Left colon (tissue), 2 donors: Measurements from ENCODE around the gene RAB13. TPM values are rescaled to one million over a fixed set of nuclear protein-coding genes. Genes with fewer than 3 reads are reported as not detected.
"Not testable (repeated sequence)": the region's sequence is repeated elsewhere in the genome, so short reads cannot be mapped to it uniquely, and the experiment has no call there.

Experiments used
- ATAC-seq: fragments of 200-7000 bp; cut with Tn5 transposase; one replicate; pipeline ENCODE4 v1.9.1; 2020; ENCODE audit warnings: mild to moderate bottlenecking, moderate library complexity
- DNase-seq, 2 donors: peaks; one replicate each; pipeline ENCODE4 v3.0.0-alpha.2; 2020
- intact Hi-C, 2 donors: fragments of 100-400 bp; cut with DNase I in 1 of 2; cut with micrococcal nuclease in 1 of 2; formaldehyde crosslinking; loops; one replicate each; pipeline versions ENCODE4 v1.11.2 to v1.14.0; 2022; cut with DNase I, micrococcal nuclease
- total RNA-seq, 2 donors: library from RNA; stranded (reverse); fragmentation: NEBNext Ultra II Directional; extraction: Animal tissue kit (Norgen Biotek cat#: 25700); gene quantifications; one replicate each; pipeline ENCODE4 v1.2.1, GENCODE V29; 2021
- donor health status: DM: no; HTN: no; CAD: no.
- donor health status: DM: yes; HTN: yes; CAD: no.

RAB13 gene
- total RNA-seq, 2 donors from 2014 or later: 61.3 to 65.4 TPM

DNA sequence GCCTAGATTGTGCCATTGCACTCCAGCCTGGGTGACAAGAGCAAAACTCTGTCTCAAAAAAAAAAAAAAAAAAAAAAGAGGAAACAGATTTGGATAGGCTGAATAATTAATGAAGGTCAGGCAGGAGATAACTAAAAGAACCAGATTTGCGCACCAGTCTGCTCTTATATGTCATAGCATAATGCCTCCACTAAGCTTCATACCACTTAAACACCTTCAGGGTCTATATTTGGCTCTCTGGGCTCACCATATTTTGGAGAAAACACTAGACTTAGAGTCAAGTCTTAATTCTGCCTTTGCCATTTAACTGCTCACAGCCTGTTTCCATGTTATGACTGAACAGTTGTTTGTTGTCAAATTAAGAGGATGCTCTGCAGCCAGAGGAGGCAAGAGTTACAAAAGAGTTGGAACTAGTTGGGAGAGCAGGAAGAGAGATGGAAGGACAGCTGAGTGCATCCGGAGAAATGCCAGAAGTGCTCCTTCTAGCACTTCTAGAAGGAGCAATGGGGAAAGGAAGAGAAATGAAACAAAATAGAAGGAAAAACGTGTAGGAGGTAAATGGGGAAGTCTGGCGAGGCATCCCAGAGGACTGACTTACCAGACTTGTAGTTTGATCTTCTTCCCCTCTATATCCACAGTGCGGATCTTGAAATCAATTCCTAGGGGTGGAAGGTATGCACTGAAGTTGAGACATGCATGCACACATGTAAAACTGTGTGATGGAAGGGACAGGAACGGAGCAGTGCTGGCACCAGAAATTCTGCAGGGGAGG lies 1.8 kb downstream of the RAB13 start:
- DNase-seq (no peak), ATAC-seq (no peak)
- intact Hi-C loops: loop anchor here (10.0 kb wide), 2 partner anchors 190 to 310 kb away; partner anchors contain the start of genes ILF2 (in 1 of the 2) and NPR1 (in 1 of the 2)

DNA sequence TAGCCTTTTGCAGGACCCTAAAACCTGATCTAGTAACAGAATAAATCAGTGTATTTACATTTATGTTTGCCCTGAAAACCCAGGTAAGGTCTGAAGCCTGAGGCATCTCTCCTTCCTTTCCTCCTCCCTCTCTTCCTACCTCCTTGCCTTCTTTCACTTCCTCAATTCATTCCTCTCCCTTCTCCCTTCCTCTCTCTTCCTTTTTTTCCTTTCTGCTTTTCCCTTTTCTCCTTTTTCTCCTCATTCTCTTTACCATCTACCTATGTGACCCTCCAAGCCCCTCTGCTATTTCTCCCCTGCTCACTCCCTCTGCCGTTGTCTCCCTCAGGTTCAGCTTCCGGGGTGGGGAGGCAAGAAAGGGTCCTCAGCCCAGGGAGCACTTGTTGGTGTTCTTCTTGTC lies 4.4 kb downstream of the RAB13 start:
- ATAC-seq, DNase-seq: not testable (repeated sequence)
- intact Hi-C loops: loop anchor here (10.0 kb wide), 2 partner anchors 187 to 307 kb away; partner anchors contain the start of genes ILF2 (in 1 of the 2) and NPR1 (in 1 of the 2)

DNA sequence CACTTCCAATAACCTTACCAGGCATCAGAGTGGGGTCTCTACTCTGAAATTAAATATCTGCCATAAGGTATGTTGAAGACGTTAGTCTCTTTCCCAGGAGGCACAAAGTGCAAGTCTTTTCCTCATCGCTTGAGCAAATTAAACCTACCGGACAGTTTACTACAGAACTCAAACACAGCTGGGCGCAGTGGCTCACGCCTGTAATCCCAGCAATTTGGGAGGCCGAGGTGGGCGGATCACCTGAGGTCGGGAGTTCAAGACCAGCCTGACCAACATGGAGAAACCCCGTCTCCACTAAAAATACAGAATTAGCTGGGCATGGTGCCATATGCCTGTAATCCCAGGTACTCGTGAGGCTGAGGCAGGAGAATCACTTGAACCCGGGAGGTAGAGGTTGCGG lies 7.0 kb downstream of the RAB13 start:
- DNase-seq, intact Hi-C loops, ATAC-seq: not testable (repeated sequence)

DNA sequence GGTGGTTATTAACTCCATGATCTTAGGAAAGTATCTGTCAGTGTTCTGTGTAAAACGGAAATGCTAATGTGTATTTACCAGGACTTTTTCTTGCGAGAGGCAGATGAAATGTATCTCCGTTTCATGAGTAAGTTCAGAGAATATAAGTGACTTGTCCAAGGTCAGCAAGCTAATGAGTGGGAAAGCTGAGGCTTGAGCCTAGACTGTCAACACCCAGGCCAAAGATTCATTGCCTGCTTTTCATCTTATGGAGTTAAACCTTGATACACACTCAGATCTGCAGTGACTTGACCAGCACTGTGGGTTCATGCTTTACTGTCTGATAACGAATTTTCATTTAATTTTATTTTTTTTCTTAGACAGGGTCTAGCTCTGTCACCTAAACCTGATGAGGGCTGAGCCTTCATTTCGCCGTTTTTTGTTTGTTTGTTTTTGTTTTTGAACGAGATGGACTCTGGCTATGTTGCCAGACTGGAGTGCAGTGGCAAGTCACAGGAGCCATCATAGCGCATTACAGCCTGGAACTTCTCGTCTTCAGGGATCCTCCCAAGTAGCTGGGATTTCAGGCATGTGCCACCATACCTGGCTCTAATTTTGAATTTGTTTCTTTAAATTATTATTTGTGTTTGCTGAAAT lies 7.7 kb downstream of the RAB13 start:
- intact Hi-C loops: no loop called here
- DNase-seq (no peak), ATAC-seq (no peak)

DNA sequence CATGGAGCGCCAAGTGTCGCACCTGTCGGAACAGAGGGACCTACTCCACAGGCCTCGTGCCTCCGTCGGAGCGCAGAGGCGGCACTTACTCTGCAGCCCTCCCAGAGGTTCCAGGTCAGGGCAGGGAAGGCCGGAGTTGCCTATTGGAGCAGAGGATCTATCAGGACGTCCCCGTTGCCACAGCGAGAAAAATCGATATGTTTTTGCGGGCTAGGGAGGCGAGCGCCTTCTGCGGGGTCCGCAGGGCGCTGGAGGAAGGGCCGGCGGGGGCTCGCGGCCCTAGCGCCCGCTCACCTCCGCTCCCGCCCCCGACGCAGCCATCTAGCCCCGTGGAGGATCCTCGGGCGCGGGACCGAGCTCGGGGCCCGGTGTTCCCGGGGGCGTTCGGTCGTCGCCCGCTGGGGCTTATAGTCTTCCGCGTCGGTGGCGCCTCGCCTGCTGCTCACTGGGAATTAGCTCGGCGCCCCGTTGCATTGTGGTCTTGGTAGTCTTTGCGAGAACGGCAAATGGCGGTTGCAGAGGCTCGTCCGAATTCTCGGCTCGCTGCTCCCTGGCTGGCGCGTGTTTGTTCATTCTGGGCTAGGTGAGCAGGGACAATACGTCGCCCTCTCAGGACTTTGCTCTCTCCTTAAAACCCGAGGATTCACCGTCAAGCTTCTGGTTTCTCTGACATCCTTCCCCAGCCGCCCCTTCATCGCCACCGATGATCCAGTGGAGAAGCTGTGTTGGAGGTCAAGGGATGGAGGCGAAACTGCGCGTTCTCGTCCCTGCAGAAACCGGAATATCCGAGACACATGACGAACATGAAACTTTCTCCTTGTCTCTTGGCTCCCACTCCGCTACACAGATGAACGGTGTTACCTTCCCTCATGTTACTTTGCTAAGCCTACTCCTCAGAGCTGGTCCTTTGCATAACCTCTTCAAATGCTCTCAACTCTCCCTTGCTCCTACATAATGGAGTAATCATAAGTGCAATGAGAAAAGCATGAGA lies 8.6 kb downstream of the RAB13 start, which contains the start of gene JTB:
Gene JTB, minus strand, starts transcription at position 425 of the 991 bp plus-strand sequence. Its CDS starts 422 bp downstream, at position 3.
- intact Hi-C loops: no loop called here
- peak; percentile 95 for ATAC-seq
- DNase-seq: peak; percentile 92 to 95

DNA sequence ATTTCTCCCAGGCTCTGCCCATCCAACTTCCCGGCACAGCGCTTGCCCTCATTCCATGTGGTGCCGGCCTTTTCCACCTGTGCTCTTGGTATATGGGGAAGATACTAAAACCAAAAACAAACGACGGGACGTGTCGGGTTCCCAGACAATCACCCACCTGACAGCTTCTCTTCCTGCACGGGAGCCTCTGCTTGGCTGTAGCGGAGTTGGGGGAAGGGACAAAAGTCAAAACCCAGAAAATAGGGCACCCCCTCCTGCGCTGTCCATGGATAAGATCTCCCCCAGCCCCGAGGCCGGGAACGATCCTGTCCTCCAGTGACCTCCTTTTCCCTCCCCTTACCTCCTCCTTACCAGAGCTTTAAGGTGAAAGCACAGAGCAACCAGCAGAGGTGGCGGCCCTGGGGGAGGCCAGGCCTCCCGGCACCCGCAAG lies 9.3 kb downstream of the RAB13 start:
- intact Hi-C loops: no loop called here
- ATAC-seq: peak; percentile 18
- peak in 1 of 2 donors; percentile 24 for DNase-seq

DNA sequence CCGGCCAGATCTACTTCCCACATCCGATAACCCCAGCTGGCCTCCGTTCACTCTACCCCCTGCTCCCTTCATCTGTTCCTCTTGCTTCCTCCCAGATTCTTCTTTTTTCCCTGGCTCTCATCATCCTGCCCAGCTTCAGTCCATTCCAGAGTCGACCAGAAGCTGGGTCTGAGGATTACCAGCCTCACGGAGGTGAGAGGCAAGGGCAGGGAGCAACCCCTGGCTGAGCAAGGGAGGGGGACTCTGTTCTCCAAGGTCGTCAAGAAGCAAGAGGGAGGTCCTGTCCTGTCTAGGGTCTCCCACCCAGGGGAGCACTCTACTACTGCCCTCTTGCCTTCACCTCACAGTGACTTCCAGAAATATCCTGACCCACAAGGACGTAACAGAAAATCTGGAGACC lies 12.6 kb downstream of the RAB13 start:
- DNase-seq: no peak
- ATAC-seq: no peak
- intact Hi-C loops: no loop called here

DNA sequence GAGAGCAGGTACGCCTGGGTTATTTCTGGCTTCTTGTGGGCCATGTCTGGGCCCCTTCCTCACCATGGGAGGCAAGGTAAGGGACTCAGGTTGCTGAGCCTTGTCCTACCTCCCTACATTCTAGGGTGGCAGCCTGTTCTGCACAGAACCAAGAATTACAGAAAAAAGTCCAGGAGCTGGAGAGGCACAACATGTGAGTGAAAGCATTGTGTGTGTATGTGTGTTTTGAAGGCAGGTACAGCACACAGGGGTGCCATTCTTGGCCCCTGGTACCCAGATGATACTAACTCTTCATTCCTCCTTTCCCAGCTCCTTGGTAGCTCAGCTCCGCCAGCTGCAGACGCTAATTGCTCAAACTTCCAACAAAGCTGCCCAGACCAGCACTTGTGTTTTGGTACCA lies 13.1 kb downstream of the RAB13 start:
- ATAC-seq (no peak), DNase-seq (no peak)
- intact Hi-C loops: no loop called here

DNA sequence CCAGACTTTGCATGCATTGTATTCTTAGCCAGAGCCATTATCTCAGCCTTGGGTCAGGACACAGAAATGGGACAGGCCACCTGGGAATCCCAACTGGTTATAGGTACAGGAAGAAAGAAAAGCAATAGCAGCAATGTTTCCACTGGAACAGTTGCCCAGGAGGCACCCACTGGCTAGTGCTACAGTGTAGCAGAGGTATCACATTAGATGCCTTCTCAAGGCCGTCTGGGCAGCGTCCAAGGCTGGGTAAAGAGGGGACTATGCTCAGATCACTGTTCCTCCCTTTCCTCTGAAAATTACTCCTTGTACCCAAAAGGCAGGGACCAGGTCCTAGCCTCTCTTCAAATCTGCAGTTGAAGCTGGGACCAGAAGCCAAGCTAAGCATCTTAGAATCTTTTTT lies 15.8 kb downstream of the RAB13 start:
- no peak for ATAC-seq
- DNase-seq: no peak
- intact Hi-C loops: no loop called here

DNA sequence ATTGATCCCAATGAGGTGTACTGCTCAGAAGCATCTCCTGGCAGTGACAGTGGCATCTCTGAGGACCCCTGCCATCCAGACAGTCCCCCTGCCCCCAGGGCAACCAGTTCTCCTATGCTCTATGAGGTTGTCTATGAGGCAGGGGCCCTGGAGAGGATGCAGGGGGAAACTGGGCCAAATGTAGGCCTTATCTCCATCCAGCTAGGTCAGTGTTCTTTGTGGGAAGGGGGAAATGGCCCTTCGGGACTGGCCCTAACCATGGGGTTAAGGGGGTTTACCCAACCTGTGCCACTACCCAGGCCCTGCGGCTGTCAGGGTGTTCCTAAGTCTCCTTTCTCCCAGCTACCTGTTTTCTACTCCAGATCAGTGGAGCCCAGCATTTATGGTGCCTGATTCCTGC lies 17.2 kb downstream of the RAB13 start:
- DNase-seq (no peak), ATAC-seq (no peak)
- intact Hi-C loops: no loop called here

DNA sequence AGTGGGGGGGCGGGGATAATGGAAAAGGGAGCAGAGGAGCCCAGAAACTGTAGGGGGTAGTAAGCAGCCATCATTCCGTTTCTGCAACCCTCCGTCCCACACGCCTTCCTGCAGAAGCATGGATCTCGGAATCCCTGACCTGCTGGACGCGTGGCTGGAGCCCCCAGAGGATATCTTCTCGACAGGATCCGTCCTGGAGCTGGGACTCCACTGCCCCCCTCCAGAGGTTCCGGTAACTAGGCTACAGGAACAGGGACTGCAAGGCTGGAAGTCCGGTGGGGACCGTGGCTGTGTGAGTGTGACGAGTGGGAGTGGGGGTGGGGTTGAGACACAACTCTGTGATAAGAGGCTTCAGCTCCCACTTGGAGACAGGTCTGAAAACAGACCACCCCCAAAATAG lies 17.7 kb downstream of the RAB13 start:
- ATAC-seq (no peak), DNase-seq (peak in 1 of 2 donors; percentile 42)
- intact Hi-C loops: no loop called here

DNA sequence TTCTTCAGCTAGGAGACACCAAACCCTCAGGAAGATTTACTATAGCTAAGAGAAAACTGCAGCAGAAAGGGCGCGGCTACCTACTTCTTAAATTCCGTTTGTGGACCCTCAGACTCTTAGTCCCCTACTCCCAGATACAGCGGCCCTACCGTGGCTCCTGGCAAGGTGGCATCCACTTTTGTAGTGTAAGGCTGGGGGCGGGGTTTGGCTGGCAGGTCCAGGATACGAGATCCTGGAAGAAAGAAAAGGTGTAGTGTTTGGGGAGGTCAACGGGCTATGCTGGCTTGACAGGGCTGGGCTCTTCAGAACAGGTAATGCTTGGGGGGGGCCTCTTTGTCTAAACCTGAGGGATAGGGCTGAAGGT lies 18.2 kb downstream of the RAB13 start:
- intact Hi-C loops: no loop called here
- ATAC-seq: peak; percentile 28
- DNase-seq: peak; percentile 79 to 81

DNA sequence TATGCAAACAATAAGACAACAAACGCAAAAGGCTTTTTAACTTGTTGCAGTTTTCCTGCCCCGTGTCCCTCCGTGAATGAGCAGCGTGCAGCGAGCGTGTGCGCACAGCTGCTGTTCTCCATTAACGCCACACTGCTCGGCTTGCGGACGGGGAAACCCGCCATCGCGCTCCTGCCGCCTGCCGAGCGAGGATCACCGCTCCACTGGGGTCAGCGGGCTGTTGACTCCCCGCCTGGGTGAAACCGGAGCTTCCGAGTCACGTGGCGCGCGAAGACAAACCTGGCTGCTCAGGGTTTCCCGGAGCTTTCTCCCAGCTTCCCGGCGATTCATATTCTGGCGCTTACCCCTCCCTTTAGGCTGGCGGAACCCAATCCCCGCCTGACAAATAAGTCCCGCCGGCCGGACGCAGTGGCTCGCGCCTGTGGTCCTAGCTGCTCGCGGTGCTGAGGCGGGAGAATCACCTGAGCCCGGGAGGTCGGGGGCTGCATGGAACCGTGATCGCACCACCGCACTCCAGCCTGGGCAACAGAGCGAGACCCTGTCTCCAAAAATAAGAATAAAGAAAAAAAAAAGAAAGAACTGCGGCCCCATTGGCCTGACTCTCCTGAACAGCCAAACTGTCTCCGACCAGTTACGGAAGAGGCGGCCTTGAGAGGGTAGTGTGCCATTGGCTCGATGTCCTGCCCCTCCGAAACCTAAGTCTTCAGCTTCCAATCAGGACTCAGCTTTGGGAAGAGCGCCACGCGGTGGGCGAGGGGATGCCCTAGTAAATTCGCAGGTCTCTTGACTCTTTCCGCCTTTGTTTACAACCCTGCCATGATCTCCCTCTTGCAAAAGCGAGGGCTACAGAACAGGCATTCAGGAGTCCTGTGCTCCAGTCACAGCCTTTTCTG lies 18.8 kb downstream of the RAB13 start, which contains the start of gene CREB3L4:
Gene CREB3L4, plus strand, starts transcription at position 796 of the 893 bp plus-strand sequence. CDS start 624 bp downstream, outside the sequence.
- DNase-seq (peak; percentile 90 to 94), ATAC-seq (peak; percentile 74)
- intact Hi-C loops: no loop called here

DNA sequence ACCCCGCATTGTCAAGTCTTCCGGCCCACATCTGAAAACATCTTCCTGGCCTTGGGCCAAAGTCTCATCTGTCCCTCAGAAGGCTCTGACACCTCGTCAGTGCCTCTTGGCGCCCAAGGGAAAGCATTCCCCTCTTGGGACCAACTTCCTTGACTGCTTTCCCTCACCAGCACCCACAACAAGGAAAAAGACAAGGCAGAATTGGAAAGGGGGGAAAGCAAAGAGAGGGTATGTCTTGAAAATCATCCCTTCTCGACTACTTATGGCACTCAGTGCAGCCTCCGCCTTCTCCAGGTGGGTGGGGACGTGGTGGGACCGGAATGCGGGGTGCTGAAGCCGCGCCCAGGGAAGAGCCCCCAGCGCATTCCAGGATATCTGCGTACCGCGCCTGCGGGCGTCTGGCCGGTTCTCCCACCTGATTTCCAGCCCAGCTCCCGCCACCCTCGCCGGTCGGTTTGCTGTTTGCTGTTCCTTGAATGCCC lies 22.2 kb downstream of the RAB13 start:
- ATAC-seq (peak; percentile 22), DNase-seq (peak; percentile 63 to 68)

DNA sequence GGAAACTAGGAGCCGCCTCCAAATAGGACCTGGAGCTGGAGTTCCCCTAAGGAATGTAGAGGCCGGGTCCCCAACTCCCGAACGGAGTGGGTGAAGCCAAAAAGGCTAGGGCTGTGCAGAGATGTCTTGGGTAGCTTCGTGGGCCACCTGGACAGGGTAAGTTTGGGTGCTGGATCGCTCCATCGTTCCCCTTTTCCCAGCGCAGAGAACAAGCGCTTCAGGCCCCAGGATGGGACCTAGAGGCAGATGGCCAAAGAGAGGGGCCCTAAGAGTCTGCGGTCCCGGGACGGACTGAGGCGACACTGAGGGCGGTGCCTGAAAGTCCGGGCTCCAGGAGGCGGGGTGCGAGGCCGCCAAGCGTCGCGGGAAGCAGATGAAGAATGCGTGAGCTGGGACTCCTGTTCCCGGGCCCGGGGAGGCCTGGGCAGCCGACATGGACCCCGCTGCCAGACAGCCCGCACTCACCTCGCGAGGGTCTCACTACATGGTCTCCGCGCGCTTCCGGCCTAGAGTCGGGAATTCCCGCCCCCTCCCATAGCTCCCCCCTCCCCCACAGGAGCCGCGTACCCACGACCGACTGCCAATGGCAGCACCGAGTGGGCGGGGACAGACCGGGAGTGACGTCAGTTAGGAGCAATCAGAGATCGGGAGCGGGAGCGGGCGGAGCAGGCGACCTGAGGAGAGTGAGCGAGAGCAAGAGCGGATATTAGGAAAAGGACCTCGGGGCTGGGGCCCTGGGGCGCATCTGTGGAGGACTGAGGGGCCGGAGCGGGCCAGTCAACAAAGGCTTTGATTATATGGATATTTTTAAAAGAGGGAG lies 22.9 kb downstream of the RAB13 start, which contains the start of gene SLC39A1:
Gene SLC39A1, minus strand, starts transcription at position 508 of the 820 bp plus-strand sequence. CDS start 822 bp downstream, outside the sequence.
- ATAC-seq (peak; percentile 75), DNase-seq (peak; percentile 99 to 100)
- intact Hi-C loops: no loop called here

More for the DNA sequence above, 22.2 kb downstream of the RAB13 start:
- intact Hi-C loops: no loop called here
